K562 (cell line): ENCODE results near the gene PLEKHG1. TPM values are rescaled to one million over a fixed set of nuclear protein-coding genes. Genes with fewer than 3 reads are reported as not detected.

Source experiments
- ATAC-seq: fragments of 200-7000 bp; cut with Tn5 transposase; 3 replicates; pipeline ENCODE4 v1.9.1; 2020; ENCODE audit warnings: moderate library complexity
- BruUV-seq: library from RNA; stranded (reverse); fragments of 400-500 nt; replicated peaks from 2 replicates; lab custom pipeline; 2021; lab: Mats Ljungman, UMichigan
- CTCF ChIA-PET: fragments of 300-600 bp; formaldehyde crosslinking; extraction: SDS; loops from one replicate; lab custom pipeline; 2021; ENCODE audit warnings: low intra/inter-chr PET ratio; lab: Yijun Ruan, JAX
- POLR2A ChIA-PET: fragments of 300-600, 350-650 bp; sonication (Branson Sonifier 250); formaldehyde crosslinking; extraction: SDS; loops from one replicate; lab custom pipeline; 2021; ENCODE audit warnings: antibody characterized with exemption, inconsistent platforms; lab: Yijun Ruan, JAX
- DNase-seq, 4 experiments: peaks; one replicate each; pipeline versions ENCODE4 v3.0.0 to v3.0.0-alpha.2; 2011 to 2018; ENCODE audit warnings: low spot score in 3 of 4, mixed read lengths in 3 of 4; ENCODE audit errors: extremely low read depth in 1 of 4
- FAIRE-seq: peaks from 2 replicates; lab custom pipeline; 2011; peaks lifted over from hg19 to GRCh38; lab: Jason Lieb, UNC
- H2AFZ ChIP-seq: 2 replicates; pipeline ENCODE4 v1.6.0; 2011; ENCODE audit warnings: low read depth, low read length, control low read depth, inconsistent platforms
- H3K27ac ChIP-seq: fragments of 200-600 bp; 3 replicates; pipeline ENCODE4 v1.8.0; 2011; ENCODE audit warnings: low read depth, mild to moderate bottlenecking, control low read depth, inconsistent platforms, low read length, moderate library complexity, mixed read lengths; ENCODE audit errors: extremely low read depth
- H3K27me3 ChIP-seq, 2 experiments: fragments of 300-600 bp in 1 of 2; 2 replicates in 1 of 2; 3 replicates in 1 of 2; pipeline versions ENCODE4 v1.6.0 to v1.8.0; 2011; ENCODE audit warnings: inconsistent platforms in 2 of 2, low read length in 2 of 2, mild to moderate bottlenecking in 1 of 2, mixed read lengths in 1 of 2, moderate library complexity in 1 of 2; ENCODE audit not compliant: control insufficient read depth in 2 of 2, insufficient read depth in 2 of 2
- H3K36me3 ChIP-seq: fragments of 300-600 bp; 3 replicates; pipeline ENCODE4 v1.8.0; 2011; ENCODE audit warnings: mild to moderate bottlenecking, low read length, inconsistent platforms; ENCODE audit not compliant: control insufficient read depth, insufficient read depth
- H3K4me1 ChIP-seq, 2 experiments: fragments of 200-600 bp in 1 of 2; replicated peaks in 1 of 2; 2 replicates in 1 of 2; 3 replicates in 1 of 2; pipeline versions ENCODE4 v1.5.1 to v1.8.0; 2011; ENCODE audit warnings: inconsistent platforms in 2 of 2, low read length in 2 of 2, mild to moderate bottlenecking in 1 of 2, mixed read lengths in 1 of 2, moderate library complexity in 1 of 2; ENCODE audit not compliant: control insufficient read depth in 2 of 2, insufficient read depth in 2 of 2
- H3K4me2 ChIP-seq: 2 replicates; pipeline ENCODE4 v1.6.1; 2011; ENCODE audit warnings: low read length, control low read depth, inconsistent platforms, mixed read lengths; ENCODE audit not compliant: insufficient read depth
- H3K4me3 ChIP-seq: fragments of 200-600 bp; sonication (generic), shearing (Covaris generic); 2 replicates; pipeline ENCODE4 v1.5.1; 2016; ENCODE audit warnings: control low read depth, inconsistent platforms
- H3K79me2 ChIP-seq: fragments of 200-600 bp; 3 replicates; pipeline ENCODE4 v1.8.0; 2011; ENCODE audit warnings: low read length, inconsistent platforms; ENCODE audit not compliant: control insufficient read depth, insufficient read depth
- H3K9ac ChIP-seq, 2 experiments: 2 replicates each; pipeline versions ENCODE4 v1.6.0 to v1.6.1; 2011; ENCODE audit warnings: low read depth in 2 of 2, low read length in 2 of 2, control low read depth in 1 of 2, inconsistent platforms in 1 of 2, mild to moderate bottlenecking in 1 of 2, mixed read lengths in 1 of 2; ENCODE audit not compliant: insufficient read depth in 1 of 2
- H3K9me1 ChIP-seq: one replicate; pipeline ENCODE4 v1.6.0; 2011; ENCODE audit warnings: inconsistent platforms, mild to moderate bottlenecking, low read length, moderate library complexity; ENCODE audit not compliant: control insufficient read depth, insufficient read depth
- H3K9me3 ChIP-seq: replicated peaks from 2 replicates; pipeline ENCODE4 v1.5.1; 2011; ENCODE audit warnings: low read depth, low read length, inconsistent platforms; ENCODE audit not compliant: control insufficient read depth, insufficient read depth
- H4K20me1 ChIP-seq: replicated peaks from 2 replicates; pipeline ENCODE4 v1.6.1; 2011; ENCODE audit warnings: low read length, inconsistent platforms, mixed read lengths; ENCODE audit not compliant: control insufficient read depth, insufficient read depth
- BCOR ChIP-seq: fragments of 450-650 bp; IDR thresholded peaks from 2 replicates; pipeline ENCODE4 v1.6.1; 2016
- CTBP1 ChIP-seq: fragments of 450-650 bp; IDR thresholded peaks from 2 replicates; pipeline ENCODE4 v1.6.1; 2016; ENCODE audit warnings: borderline replicate concordance
- EWSR1 ChIP-seq: fragments of 450-650 bp; IDR thresholded peaks from 2 replicates; pipeline ENCODE4 v1.6.1; 2018; ENCODE audit warnings: borderline replicate concordance, mild to moderate bottlenecking, low read depth, moderate library complexity; ENCODE audit not compliant: partially characterized antibody
- EZH2 ChIP-seq: IDR thresholded peaks from 2 replicates; pipeline ENCODE4 v1.6.1; 2012; ENCODE audit warnings: low read depth, mild to moderate bottlenecking, inconsistent platforms, low read length, borderline replicate concordance
- ILF3 ChIP-seq: fragments of 450-650 bp; IDR thresholded peaks from 2 replicates; pipeline ENCODE4 v1.6.1; 2018; ENCODE audit warnings: antibody characterized with exemption, mild to moderate bottlenecking, moderate library complexity, borderline replicate concordance
- MCM5 ChIP-seq: fragments of 450-650 bp; IDR thresholded peaks from 2 replicates; pipeline ENCODE4 v1.6.1; 2016; ENCODE audit warnings: low read depth
- MYC ChIP-seq, 2 experiments: fragments of 250-450 bp in 1 of 2; sonication (Bioruptor Pico) in 1 of 2; IDR thresholded peaks; 2 replicates each; pipeline versions ENCODE4 v1.5.1 to v1.6.1; 2012 to 2021; ENCODE audit warnings: low read depth in 2 of 2, borderline replicate concordance in 1 of 2, improper control_type of control experiment in 1 of 2, low read length in 1 of 2, mild to moderate bottlenecking in 1 of 2, moderate library complexity in 1 of 2
- NONO ChIP-seq, 2 experiments: fragments of 200-400 bp in 1 of 2; fragments of 450-650 bp in 1 of 2; formaldehyde crosslinking in 1 of 2; IDR thresholded peaks; 2 replicates each; pipeline ENCODE4 v1.6.1; 2017; ENCODE audit warnings: low read depth in 2 of 2, mild to moderate bottlenecking in 2 of 2, moderate library complexity in 2 of 2, low read length in 1 of 2
- PATZ1 ChIP-seq: fragments of 250-450 bp; sonication (Bioruptor Pico); IDR thresholded peaks from 2 replicates; pipeline ENCODE4 v1.5.0; 2020; ENCODE audit warnings: mild to moderate bottlenecking, borderline replicate concordance
- PREB ChIP-seq: sonication (generic); formaldehyde crosslinking; IDR thresholded peaks from 2 replicates; pipeline ENCODE4 v1.8.1; 2023; ENCODE audit warnings: mild to moderate bottlenecking, missing genetic modification reagents
- PURB ChIP-seq: sonication (generic); formaldehyde crosslinking; IDR thresholded peaks from 2 replicates; pipeline ENCODE4 v1.9.0; 2021; ENCODE audit warnings: low read depth, mild to moderate bottlenecking, missing genetic modification reagents
- RFX5 ChIP-seq: IDR thresholded peaks from 2 replicates; pipeline ENCODE4 v1.6.1; 2011; ENCODE audit warnings: low read depth, mild to moderate bottlenecking, improper control_type of control experiment, low read length
- TAF9B ChIP-seq: fragments of 450-650 bp; IDR thresholded peaks from 2 replicates; pipeline ENCODE4 v1.6.1; 2018; ENCODE audit warnings: mild to moderate bottlenecking; ENCODE audit not compliant: partially characterized antibody
- TBL1XR1 ChIP-seq, 2 experiments: IDR thresholded peaks; 2 replicates each; pipeline ENCODE4 v1.6.1; 2012; ENCODE audit warnings: improper control_type of control experiment in 2 of 2, low read length in 2 of 2, mild to moderate bottlenecking in 1 of 2
- WHSC1 ChIP-seq: IDR thresholded peaks from one replicate; pipeline ENCODE4 v1.6.1; 2012; ENCODE audit warnings: low read length, control low read depth, inconsistent platforms
- ZNF707 ChIP-seq: fragments of 250-450 bp; sonication (Bioruptor Pico); conservative IDR thresholded peaks from 2 replicates; pipeline ENCODE4 v1.8.0; 2022; ENCODE audit warnings: inconsistent platforms, mild to moderate bottlenecking, moderate library complexity
- ZNF717 ChIP-seq: fragments of 250-450 bp; sonication (Bioruptor Pico); IDR thresholded peaks from 2 replicates; pipeline ENCODE4 v1.5.0; 2021
- WGBS: fragments of 100-300 bp; shearing (Covaris generic); methylation state at CpG from one replicate; pipeline ENCODE4 v1.1.6; 2016; ENCODE audit warnings: low coverage, mixed read lengths; ENCODE audit not compliant: insufficient coverage; ENCODE audit errors: missing lambda C conversion rate; 5-methylcytosine and 5-hydroxymethylcytosine counted together
- in situ Hi-C: fragments of 300-500 bp; cut with MboI; formaldehyde crosslinking; loops from 4 replicates; pipeline ENCODE4 v1.15.0; 2018; ENCODE audit warnings: inconsistent platforms, mixed read lengths
- intact Hi-C: fragments of 100-400 bp; cut with micrococcal nuclease; formaldehyde crosslinking; loops from 2 replicates; pipeline ENCODE4 v1.14.2; 2022
- polyA plus RNA-seq, 8 experiments: library from polyadenylated mRNA; depleted of rRNA in 4 of 8; stranded (reverse) in 5 of 8; unstranded in 3 of 8; fragments of >200 nt; fragmentation: Nextera tagmentation in 2 of 8; fragmentation: Illumina TruSeq in 1 of 8; extraction: Ambion mirVana in 2 of 8; extraction: Trizol in 1 of 8; gene quantifications; 2 replicates each; pipeline versions ENCODE4 v1.2.1 to v1.2.3, GENCODE V29; 2011 to 2014; ENCODE audit warnings: inconsistent platforms in 1 of 8, missing spikeins in 1 of 8
- total RNA-seq, 7 experiments: library from RNA; depleted of rRNA in 6 of 7; stranded (reverse); fragments of >200 nt in 6 of 7; fragmentation: Illumina TruSeq in 2 of 7; extraction: Trizol in 2 of 7; gene quantifications; 2 replicates each; pipeline versions ENCODE4 v1.2.1 to v1.2.3, GENCODE V29; 2011 to 2021; ENCODE audit warnings: low replicate concordance in 1 of 7

PLEKHG1 gene
- total and polyA plus RNA-seq, 9 of the 15 experiments (the other 6 are each of a cell fraction or from before 2014, with no cell fraction given) = 0.03 to 0.16 (median 0.03) TPM; not detected in 6

GRCh38 chr6:150638765-150639164, 39.1 kb downstream of the PLEKHG1 start (continued):
- TF ChIP-seq EZH2 = no peak
- TF ChIP-seq PURB (CRISPR knock-in tag) = no peak
- TF ChIP-seq BCOR = no peak
- no peak for TF ChIP-seq ZNF717 (CRISPR knock-in tag)
- no peak for TF ChIP-seq ZNF707 (CRISPR knock-in tag)

- Histone ChIP-seq H3K9me3 (no peaks in the 10 kb centered on the region), H2AFZ (no peak overlapping the region), H3K9me1 (no peaks in the 10 kb centered on the region), H3K4me1 (no peaks in the 10 kb centered on the region), H4K20me1 (no peaks in the 10 kb centered on the region), H3K9ac (no peak overlapping the region), H3K27ac (no peak overlapping the region), H3K36me3 (no peaks in the 10 kb centered on the region), H3K27me3 (peaks cover 0 to 13% of the 10 kb centered on the region in 2 experiments; a peak in 3 of 5 replicates), H3K4me3 (no peak overlapping the region), H3K79me2 (no peaks in the 10 kb centered on the region), H3K4me2 (no peak overlapping the region)
- in situ Hi-C loops = no loop called here
- DNase-seq = no peak
- FAIRE-seq = no peak
- CTCF ChIA-PET = no interaction called here
- WGBS = 1% methylated on average over 9 of the region's 9 CpGs
- intact Hi-C loops = no loop called here
- POLR2A ChIA-PET = no interaction called here
- BruUV-seq = no TSS peak
- no peak for ATAC-seq
- TF ChIP-seq MYC (IDR thresholded peaks at IDR 0.05; ENCODE audit: low read depth, low read length) (no peak), MYC (CRISPR knock-in tag; IDR thresholded peaks at IDR 0.05; ENCODE audit: borderline replicate concordance, low read depth) (no peak), WHSC1 (no peak), RFX5 (no peak), EWSR1 (no peak), PREB (CRISPR knock-in tag) (no peak), MCM5 (no peak), TAF9B (no peak), CTBP1 (no peak), ILF3 (no peak), NONO (IDR thresholded peaks at IDR 0.05; ENCODE audit: low read depth in 2 of 2, low read length in 1 of 2) (no peak), PATZ1 (CRISPR knock-in tag) (no peak), TBL1XR1 (IDR thresholded peaks at IDR 0.05; ENCODE audit: low read length in 2 of 2) (no peak)
These were observed 40.2 kb downstream of the PLEKHG1 start for GRCh38 chr6:150639823-150640331.
